Measurements from ENCODE around the gene VPS39. TPM values are rescaled to one million over a fixed set of nuclear protein-coding genes. Genes with fewer than 3 reads are reported as not detected.

VPS39 gene, protein sequence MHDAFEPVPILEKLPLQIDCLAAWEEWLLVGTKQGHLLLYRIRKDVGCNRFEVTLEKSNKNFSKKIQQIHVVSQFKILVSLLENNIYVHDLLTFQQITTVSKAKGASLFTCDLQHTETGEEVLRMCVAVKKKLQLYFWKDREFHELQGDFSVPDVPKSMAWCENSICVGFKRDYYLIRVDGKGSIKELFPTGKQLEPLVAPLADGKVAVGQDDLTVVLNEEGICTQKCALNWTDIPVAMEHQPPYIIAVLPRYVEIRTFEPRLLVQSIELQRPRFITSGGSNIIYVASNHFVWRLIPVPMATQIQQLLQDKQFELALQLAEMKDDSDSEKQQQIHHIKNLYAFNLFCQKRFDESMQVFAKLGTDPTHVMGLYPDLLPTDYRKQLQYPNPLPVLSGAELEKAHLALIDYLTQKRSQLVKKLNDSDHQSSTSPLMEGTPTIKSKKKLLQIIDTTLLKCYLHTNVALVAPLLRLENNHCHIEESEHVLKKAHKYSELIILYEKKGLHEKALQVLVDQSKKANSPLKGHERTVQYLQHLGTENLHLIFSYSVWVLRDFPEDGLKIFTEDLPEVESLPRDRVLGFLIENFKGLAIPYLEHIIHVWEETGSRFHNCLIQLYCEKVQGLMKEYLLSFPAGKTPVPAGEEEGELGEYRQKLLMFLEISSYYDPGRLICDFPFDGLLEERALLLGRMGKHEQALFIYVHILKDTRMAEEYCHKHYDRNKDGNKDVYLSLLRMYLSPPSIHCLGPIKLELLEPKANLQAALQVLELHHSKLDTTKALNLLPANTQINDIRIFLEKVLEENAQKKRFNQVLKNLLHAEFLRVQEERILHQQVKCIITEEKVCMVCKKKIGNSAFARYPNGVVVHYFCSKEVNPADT
- 100 to 1,000 TPM; 104 to 115 (median 112) TPM for total RNA-seq
- total RNA-seq (2013) = 98.9 TPM

DNA sequence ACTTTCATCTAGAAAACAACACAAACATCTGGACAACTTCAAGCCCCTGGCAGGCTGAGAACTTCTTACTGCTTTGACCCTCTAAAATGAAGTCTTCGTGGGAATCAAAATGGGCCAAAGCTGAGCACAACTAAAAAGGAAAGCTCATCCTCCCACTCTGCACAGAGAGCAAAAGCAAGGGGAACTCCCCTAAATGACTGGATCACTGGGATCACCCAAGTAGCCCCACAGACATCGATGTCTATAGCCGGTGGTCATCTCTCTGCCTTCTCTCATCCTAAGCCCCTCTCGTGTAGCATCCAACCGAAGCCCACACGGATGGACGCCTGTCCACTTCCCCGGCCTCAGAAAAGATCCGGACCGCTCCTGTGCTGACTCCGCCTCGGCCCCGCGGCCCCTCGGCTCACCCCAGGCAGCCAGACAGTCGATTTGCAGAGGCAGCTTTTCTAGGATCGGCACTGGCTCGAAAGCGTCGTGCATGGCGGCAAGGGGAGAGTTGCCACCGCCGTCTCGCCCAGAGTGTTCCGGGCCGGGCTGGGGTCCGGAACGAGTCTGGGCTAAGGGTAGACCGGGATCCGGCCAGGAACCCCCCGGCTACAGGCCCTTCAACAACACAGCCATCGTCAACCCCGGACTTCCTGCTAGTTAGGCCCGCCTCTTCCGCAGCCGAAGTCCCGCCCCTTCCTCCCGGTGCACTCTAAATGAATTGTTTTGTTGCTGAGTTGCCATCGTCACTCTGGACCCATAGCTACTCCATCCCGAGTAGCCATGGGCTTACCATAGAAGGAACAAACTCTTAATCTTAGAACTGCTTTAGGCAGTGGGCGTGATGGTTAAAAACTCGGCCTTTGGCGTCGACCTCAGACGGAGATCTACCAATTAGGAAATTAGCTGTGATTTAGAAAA, at the start of gene VPS39:
VPS39 (minus strand) TSS at position 631 of the 906 bp plus-strand sequence; CDS start at position 480, 151 bp downstream.
- H3K4me1 Mint-ChIP-seq = peaks cover 28 to 45% of the 10 kb centered on the region in 2 donors
- 1% methylated on average over 45 of the region's 45 CpGs for WGBS (ENCODE audit: insufficient coverage)
- no peaks in the 10 kb centered on the region for H3K9me3 Mint-ChIP-seq
- intact Hi-C loops (cut with micrococcal nuclease) = loop anchor here (1.0 kb wide), 1 partner anchor 65 kb away; the partner anchor contains the start of genes GANC and TMEM87A
- Histone ChIP-seq H3K4me1 (ENCODE audit: control insufficient read depth, insufficient read depth, low read length) (peaks cover 11% of the 10 kb centered on the region), H3K36me3 (ENCODE audit: control insufficient read depth, insufficient read depth, low read length) (peaks cover 16% of the 10 kb centered on the region), H3K4me3 (ENCODE audit: low read length) (peak within 1 kb of the TSS; percentile 76), H3K27me3 (ENCODE audit: control insufficient read depth, insufficient read depth, low read length) (no peaks in the 10 kb centered on the region), H3K9me3 (ENCODE audit: control insufficient read depth, insufficient read depth, low read length) (no peaks in the 10 kb centered on the region), H3K27ac (ENCODE audit: low read length) (peak within 1 kb of the TSS; percentile 64)
- DNase-seq (peak; percentile 80 to 90), ATAC-seq (peak; percentile 97 to 98 (median 97))
- peaks cover 17% of the 10 kb centered on the region for H3K36me3 Mint-ChIP-seq
- no peaks in the 10 kb centered on the region for H3K27me3 Mint-ChIP-seq (ENCODE audit: low read depth in 2 of 2)
- peak within 1 kb of the TSS; percentile 96 for H3K4me3 Mint-ChIP-seq
- H3K27ac Mint-ChIP-seq = peak within 1 kb of the TSS; percentile 90 to 97
- TF ChIP-seq, protein P1, sequence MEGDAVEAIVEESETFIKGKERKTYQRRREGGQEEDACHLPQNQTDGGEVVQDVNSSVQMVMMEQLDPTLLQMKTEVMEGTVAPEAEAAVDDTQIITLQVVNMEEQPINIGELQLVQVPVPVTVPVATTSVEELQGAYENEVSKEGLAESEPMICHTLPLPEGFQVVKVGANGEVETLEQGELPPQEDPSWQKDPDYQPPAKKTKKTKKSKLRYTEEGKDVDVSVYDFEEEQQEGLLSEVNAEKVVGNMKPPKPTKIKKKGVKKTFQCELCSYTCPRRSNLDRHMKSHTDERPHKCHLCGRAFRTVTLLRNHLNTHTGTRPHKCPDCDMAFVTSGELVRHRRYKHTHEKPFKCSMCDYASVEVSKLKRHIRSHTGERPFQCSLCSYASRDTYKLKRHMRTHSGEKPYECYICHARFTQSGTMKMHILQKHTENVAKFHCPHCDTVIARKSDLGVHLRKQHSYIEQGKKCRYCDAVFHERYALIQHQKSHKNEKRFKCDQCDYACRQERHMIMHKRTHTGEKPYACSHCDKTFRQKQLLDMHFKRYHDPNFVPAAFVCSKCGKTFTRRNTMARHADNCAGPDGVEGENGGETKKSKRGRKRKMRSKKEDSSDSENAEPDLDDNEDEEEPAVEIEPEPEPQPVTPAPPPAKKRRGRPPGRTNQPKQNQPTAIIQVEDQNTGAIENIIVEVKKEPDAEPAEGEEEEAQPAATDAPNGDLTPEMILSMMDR (IDR thresholded peaks at IDR 0.05) = no peak

DNA sequence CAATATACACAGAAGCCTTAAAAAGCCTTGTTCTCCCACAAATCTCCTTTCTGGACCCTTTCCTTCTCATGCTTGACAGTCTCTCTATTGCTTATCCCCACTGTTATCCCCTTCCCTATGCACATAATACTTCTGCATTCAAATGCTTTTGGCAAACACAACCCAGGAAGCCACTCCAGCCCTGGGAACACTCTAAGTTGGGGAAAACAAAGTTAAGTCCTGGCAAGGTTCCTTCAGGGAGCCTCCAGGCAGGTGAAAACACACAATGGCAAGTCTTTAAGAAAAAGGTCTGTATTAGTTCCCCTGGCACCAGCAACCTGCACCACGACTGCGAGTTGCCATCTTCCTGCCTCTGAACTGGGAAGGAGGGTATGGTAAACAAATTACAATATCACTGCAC, 45.2 kb upstream of the VPS39 start:
- Histone ChIP-seq H3K27me3 (ENCODE audit: control insufficient read depth, insufficient read depth, low read length) (no peaks in the 10 kb centered on the region), H3K27ac (ENCODE audit: low read length) (no peak overlapping the region), H3K9me3 (ENCODE audit: control insufficient read depth, insufficient read depth, low read length) (peaks cover 3% of the 10 kb centered on the region), H3K36me3 (ENCODE audit: control insufficient read depth, insufficient read depth, low read length) (peaks cover 33% of the 10 kb centered on the region), H3K4me3 (ENCODE audit: low read length) (no peak overlapping the region), H3K4me1 (ENCODE audit: control insufficient read depth, insufficient read depth, low read length) (no peaks in the 10 kb centered on the region)
- ATAC-seq (no peak), DNase-seq (no peak)
- WGBS (ENCODE audit: insufficient coverage) = 100% methylated on average over 2 of the region's 2 CpGs
- H3K9me3 Mint-ChIP-seq = peaks cover 0 to 3% of the 10 kb centered on the region in 2 donors
- peaks cover 17% of the 10 kb centered on the region for H3K36me3 Mint-ChIP-seq
- TF ChIP-seq, protein P1 (IDR thresholded peaks at IDR 0.05) = no peak
- H3K27ac Mint-ChIP-seq = no peak overlapping the region
- no peaks in the 10 kb centered on the region for H3K27me3 Mint-ChIP-seq (ENCODE audit: low read depth in 2 of 2)
- peaks cover 6 to 9% of the 10 kb centered on the region in 2 donors for H3K4me1 Mint-ChIP-seq
- no peak overlapping the region for H3K4me3 Mint-ChIP-seq
- intact Hi-C loops (cut with micrococcal nuclease) = no loop called here

DNA sequence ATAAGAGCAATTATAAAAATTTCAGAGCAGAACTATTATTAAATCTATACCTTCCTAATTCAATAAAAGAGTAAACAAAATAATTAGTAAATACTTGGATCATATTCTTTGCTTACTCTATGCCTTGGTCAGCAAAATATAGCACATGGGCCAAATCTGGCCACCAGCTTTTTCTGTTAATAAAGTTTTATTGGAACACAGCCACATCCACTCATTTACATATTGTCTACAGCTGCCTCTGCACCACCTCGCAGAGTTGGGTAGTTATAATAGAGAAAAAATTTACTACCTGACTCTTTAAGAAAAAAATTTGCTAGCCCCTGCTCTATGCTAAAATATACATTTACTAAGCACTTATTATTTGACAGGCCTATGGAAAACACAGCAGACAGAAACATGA, 32.7 kb upstream of the VPS39 start:
- Histone ChIP-seq H3K9me3 (ENCODE audit: control insufficient read depth, insufficient read depth, low read length) (no peaks in the 10 kb centered on the region), H3K4me3 (ENCODE audit: low read length) (no peak overlapping the region), H3K4me1 (ENCODE audit: control insufficient read depth, insufficient read depth, low read length) (no peaks in the 10 kb centered on the region), H3K36me3 (ENCODE audit: control insufficient read depth, insufficient read depth, low read length) (peaks cover 43% of the 10 kb centered on the region), H3K27me3 (ENCODE audit: control insufficient read depth, insufficient read depth, low read length) (no peaks in the 10 kb centered on the region), H3K27ac (ENCODE audit: low read length) (no peak overlapping the region)
- intact Hi-C loops (cut with micrococcal nuclease) = no loop called here
- TF ChIP-seq, protein P1 (IDR thresholded peaks at IDR 0.05) = no peak
- Mint-ChIP-seq H3K4me1 (peaks cover 8 to 18% of the 10 kb centered on the region in 2 donors), H3K27me3 (ENCODE audit: low read depth in 2 of 2) (no peaks in the 10 kb centered on the region), H3K4me3 (no peak overlapping the region), H3K36me3 (peaks cover 12% of the 10 kb centered on the region), H3K27ac (peak overlapping the region in 1 of 2 donors; percentile 2), H3K9me3 (no peaks in the 10 kb centered on the region)
- no CpG with 5 or more reads among the region's 1 CpG for WGBS (ENCODE audit: insufficient coverage)
- DNase-seq = no peak
- no peak for ATAC-seq
